ENCODE results near the gene GPR146. TPM values are rescaled to one million over a fixed set of nuclear protein-coding genes. Genes with fewer than 3 reads are reported as not detected.

The GPR146 gene
- total and polyA plus RNA-seq, 7 donors = 5.0 to 14.0 (median 9.4) TPM

- 66 to 80% (median 75%) methylated on average over 15 to 17 of the region's 17 CpGs for WGBS, 3 donors
- ATAC-seq = no peak
- H3K27ac ChIP-seq = peak overlapping the region; percentile 68
- peaks cover 66% of the 10 kb centered on the region for H3K4me1 ChIP-seq
- H3K27me3 ChIP-seq (ENCODE audit: insufficient read depth in 3 of 3, low read length in 2 of 3) = no peaks in the 10 kb centered on the region
- no peak overlapping the region for H3K4me3 ChIP-seq
- no peaks in the 10 kb centered on the region for H3K9me3 ChIP-seq
- peaks cover 0 to 5% of the 10 kb centered on the region in 2 donors for H3K36me3 ChIP-seq (ENCODE audit: insufficient read depth in 1 of 2, low read depth in 1 of 2)
- intact Hi-C loops (cut with DNase I) = no loop called here
- TF ChIP-seq CTCF (IDR thresholded peaks at IDR 0.05) = no peak
- peak in 1 of 2 donors; percentile 52 for DNase-seq
Measured at GRCh38 chr7:1053002-1053411, 8.7 kb downstream of the GPR146 start.

DNA sequence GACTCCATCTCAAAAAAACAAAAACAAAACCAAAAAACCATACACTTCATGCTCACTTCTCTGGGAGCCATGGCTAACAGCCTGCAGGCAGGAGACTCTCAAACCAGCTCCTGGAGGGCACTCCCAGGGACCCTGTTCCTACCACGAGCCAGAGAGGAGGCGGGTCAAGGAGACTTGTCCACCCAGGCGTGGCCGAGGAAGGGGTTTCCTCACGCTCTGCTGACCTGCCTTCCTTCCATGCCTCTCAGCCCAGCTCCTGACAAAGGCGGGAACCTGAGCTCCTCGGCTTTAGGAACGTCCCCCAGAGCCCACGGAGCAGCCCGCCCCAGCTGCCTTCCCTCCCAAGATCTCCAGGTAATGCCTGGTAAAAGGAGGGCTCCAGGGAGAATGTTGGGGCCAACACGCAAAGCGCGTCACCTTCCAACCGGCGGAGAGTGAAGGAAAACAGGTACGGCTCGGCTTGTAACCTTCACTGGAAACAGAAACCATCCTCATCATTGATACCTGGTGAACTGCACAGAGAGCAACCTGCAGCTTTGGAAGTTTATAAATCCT is 9.5 kb downstream of the GPR146 start:
- Histone ChIP-seq H3K4me1 (peaks cover 64% of the 10 kb centered on the region), H3K27ac (no peak overlapping the region), H3K9me3 (no peaks in the 10 kb centered on the region), H3K36me3 (ENCODE audit: insufficient read depth in 1 of 2, low read depth in 1 of 2) (peaks cover 0 to 8% of the 10 kb centered on the region in 2 donors), H3K27me3 (ENCODE audit: insufficient read depth in 3 of 3, low read length in 2 of 3) (no peaks in the 10 kb centered on the region), H3K4me3 (no peak overlapping the region)
- peak in 1 of 2 donors; percentile 33 for DNase-seq
- ATAC-seq = no peak
- TF ChIP-seq CTCF (IDR thresholded peaks at IDR 0.05) = no peak
- 77 to 87% (median 87%) methylated on average over 16 to 17 of the region's 17 CpGs for WGBS, 3 donors
- intact Hi-C loops (cut with DNase I) = no loop called here

- no peak for TF ChIP-seq CTCF (IDR thresholded peaks at IDR 0.05)
- Histone ChIP-seq H3K27ac (peak overlapping the region; percentile 50), H3K9me3 (no peaks in the 10 kb centered on the region), H3K4me3 (peak overlapping the region; percentile 54), H3K27me3 (ENCODE audit: insufficient read depth in 3 of 3, low read length in 2 of 3) (no peaks in the 10 kb centered on the region), H3K36me3 (ENCODE audit: insufficient read depth in 1 of 2, low read depth in 1 of 2) (peaks cover 0 to 8% of the 10 kb centered on the region in 2 donors), H3K4me1 (peaks cover 59% of the 10 kb centered on the region)
- ATAC-seq = no peak
- WGBS, 3 donors = 62 to 69% (median 67%) methylated on average over 25 of the region's 25 CpGs
- DNase-seq = peak in 1 of 2 donors; percentile 56
- intact Hi-C loops (cut with DNase I) = no loop called here
Measured at GRCh38 chr7:1054438-1054837, 10.1 kb downstream of the GPR146 start.

DNA sequence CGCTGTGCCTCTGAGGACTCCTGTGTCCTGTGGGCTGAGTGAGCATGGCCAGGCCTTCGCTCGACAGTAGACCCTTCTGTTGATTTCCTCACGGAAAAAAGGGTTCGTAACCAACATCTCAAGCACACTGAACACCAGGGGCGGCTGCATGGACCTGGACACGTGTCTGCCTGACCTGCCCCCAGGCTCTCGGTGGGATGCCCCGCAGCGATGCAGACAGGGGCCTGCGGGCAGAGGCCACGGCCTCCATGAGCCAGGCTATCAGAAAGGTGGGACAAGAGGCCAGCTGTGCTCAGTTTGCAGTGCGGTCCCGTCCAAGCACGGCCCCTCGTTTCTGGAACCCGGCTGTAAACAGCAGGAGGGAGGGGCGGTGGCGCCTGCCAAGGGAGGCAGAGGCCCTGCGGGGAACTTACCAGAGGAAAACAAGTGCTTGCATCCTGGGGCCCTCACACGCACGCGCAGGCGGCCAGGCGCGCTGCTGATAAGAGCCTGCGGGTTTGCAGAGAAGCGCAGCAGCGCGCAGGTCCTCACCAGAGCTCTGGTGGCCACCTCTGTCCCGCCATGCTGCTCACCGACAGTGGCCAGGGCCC is 10.6 kb downstream of the GPR146 start:
- Histone ChIP-seq H3K4me3 (peak overlapping the region; percentile 54), H3K4me1 (peaks cover 56% of the 10 kb centered on the region), H3K36me3 (ENCODE audit: insufficient read depth in 1 of 2, low read depth in 1 of 2) (peaks cover 0 to 8% of the 10 kb centered on the region in 2 donors), H3K27ac (peak overlapping the region; percentile 50), H3K27me3 (ENCODE audit: insufficient read depth in 3 of 3, low read length in 2 of 3) (no peaks in the 10 kb centered on the region), H3K9me3 (no peaks in the 10 kb centered on the region)
- DNase-seq (peak; percentile 68 to 85), ATAC-seq (peak in 1 of 4 donors; percentile 41)
- TF ChIP-seq CTCF (IDR thresholded peaks at IDR 0.05) = no peak
- WGBS, 3 donors = 45 to 64% (median 50%) methylated on average over 32 of the region's 32 CpGs
- intact Hi-C loops (cut with DNase I) = no loop called here

Measured in psoas muscle (tissue), 8 donors.